ENCODE data around the gene LCA5L.
A peak's percentile ranks its signal among the peaks of the same experiment; 100 is the strongest.
"Not testable (repeated sequence)": the region's sequence is repeated elsewhere in the genome, so short reads cannot be mapped to it uniquely, and the experiment has no call there.

Gene LCA5L

DNA sequence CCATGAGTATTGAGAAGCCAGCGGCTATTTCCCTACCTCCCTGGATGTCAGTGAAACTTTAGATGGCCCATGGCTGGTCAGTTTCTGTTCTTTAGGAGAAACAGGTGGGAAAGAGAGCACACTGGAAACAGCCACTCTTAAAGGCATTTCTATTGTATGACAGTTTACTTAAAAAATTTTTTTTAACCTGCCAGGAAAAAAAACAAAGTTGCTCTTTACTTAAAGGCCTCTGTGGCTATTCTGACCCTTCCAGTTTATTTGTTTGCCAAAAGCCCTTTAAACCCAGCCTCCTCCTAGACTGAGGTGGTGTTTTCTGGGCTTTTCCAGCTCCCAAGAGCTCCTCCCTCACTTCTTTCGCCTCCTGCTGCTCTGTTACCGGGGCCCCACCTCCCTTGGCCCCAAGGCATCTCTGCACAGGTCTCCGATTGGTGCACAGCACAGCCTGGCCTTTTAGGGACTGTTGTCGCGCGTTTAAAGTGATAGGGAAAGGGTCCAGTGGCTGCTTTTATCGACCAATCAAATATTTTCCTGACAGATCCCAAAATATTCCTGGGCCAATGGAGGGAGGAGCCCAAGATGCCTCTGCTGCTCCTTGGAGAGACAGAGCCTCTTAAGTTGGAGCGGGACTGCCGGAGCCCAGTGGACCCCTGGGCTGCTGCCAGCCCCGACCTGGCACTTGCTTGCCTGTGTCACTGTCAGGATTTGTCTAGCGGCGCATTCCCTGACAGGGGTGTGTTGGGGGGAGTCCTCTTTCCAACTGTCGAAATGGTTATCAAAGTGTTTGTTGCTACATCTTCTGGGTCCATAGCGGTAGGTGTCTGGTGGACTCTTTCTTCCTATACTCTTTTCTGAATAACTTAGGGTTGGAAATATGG is 6.0 kb upstream of the LCA5L start, which contains the start of gene SH3BGR:
SH3BGR (plus strand) TSS at position 639 of the 875 bp plus-strand sequence; CDS start at position 766, 127 bp downstream.
- no peak for DNase-seq

- no peak for DNase-seq
These were observed 1.7 kb upstream of the LCA5L start for GRCh38 chr21:39447264-39447663.

DNA sequence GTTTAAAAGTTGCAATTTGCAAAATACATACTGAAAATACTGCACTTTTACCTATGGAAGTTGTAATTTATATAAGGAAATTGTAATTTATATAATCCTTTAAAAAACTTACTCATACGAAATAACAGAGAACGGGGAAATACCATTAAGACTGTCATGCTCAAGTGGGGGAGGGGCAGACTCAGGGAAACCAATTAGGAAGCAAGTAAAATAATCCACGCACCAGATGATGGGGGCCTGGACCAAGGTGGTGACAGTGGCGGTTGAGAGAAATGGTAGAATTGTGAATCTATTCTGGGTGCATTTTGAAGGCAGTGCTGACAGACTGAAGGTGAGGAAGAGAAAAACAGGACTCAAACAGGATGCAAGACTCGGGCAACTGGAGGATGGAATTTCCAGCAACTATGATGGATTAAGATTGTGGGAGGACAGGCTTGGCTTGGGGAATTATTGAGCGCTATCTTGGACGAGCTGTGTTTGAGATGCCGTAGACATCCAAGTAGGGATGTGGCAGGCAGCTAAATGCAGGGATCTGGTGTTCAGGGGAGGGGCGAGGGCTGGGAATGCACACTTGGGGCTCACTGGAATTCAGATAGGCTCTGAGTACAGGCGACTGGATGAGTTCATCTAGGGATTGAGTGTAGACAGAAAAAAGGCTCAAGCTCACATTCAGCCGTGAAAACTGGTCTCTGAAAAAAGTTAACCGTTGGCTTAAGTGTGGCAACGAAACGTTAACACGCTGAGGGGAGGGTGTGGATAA is 977 bp downstream of the LCA5L start:
- DNase-seq: no peak

- DNase-seq: peak; percentile 18
These were observed 3.8 kb downstream of the LCA5L start for GRCh38 chr21:39441502-39442475.

DNA sequence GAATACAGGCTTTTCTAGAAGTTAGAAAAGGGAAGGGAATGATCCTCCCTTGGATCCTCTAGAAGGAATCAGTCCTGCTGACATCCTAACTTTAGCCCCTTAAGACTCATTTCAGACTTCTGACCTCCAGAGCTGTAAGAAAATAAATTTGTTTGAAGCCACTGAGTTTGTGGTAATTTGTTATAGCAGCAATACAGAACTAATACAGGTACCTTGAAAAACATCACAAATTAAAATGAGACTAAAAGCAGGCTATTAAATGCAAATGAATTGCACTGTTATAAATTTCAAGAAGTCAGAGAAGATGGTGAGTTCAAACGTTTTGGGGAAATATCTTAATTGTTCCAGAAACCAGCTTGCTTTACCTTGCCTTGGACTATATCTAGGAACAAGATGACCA is 6.3 kb downstream of the LCA5L start:
- DNase-seq: no peak

DNA sequence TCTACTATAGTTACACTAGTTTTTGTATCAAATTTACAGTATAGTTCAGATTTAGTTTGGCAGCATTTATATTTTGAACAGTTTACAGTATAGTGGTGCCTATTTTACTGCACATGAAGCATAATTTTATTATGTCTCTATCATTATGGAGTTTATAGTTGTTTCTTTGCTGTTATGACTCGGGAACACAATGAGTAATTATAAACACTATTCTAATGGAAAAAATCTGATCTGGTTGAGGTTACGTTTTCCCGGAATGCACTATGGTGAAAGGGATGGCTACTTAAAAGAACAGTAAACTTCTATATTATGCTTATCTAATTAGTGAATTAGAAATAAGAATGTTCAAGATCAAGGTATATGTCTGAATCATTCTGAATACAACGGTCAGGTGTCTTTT is 10.6 kb downstream of the LCA5L start:
- no peak for DNase-seq

GRCh38 chr21:39430954-39431353 is 14.6 kb downstream of the LCA5L start:
- no peak for DNase-seq

- no peak for DNase-seq
These were observed 15.1 kb downstream of the LCA5L start for GRCh38 chr21:39430457-39430856.

- no peak for DNase-seq
These were observed 15.6 kb downstream of the LCA5L start for GRCh38 chr21:39430016-39430415.

- no peak for DNase-seq
These were observed 16.1 kb downstream of the LCA5L start for GRCh38 chr21:39429445-39429844.

DNA sequence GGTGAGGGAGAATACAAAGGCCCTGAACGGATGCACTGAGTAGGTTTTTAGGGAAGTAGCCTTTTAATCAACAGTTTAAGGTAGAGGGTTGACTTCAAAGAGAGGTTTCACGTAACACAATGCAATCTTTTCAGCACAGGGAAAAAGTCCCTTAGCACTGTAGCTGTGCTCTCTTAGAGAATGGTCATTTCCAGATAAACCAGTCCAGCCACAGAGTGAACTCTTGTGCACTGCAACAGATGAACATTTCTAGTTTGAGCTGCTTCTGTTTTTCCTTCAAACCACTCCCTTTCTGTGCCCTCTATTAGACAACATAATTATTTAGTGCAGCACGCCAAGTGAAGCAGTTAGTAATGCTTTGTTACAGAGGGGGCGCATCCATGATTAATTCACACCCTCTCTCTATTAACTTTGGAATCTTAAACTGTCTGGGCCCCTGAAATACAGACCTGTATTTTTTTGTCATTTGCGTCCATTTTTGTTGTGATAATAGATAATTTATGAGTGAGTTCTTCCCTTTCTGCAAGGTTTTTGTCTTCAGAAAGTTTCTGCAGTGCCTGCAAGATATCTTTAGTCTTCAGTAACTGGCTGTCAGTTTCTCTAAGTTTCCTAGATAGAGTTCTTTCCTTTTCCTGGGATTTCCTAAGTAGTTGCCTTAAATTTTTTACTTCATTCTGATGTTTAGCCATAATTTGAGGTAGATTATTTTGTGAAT is 22.9 kb downstream of the LCA5L start:
- DNase-seq: no peak

DNA sequence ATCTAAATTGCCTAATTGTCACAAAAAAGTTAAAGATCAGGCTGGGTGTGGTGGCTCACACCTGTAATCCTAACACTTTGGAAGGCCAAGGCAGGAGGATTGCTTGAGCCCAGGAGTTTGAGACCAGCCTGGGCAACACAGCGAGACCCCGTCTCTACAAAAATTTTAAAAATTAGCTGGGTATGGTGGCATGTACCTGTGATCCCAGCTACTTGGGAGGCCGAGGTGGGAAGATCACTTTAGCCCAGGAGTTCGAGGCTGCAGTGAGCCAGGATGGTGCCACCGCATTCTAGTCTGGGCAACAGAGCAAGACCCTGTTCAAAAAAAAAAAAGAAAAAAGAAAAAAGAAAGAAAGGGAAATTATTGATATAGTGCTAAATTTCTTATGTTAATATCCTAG is 26.4 kb downstream of the LCA5L start:
- not testable (repeated sequence) for DNase-seq

GRCh38 chr21:39406065-39406464 is 39.5 kb downstream of the LCA5L start:
- no peak for DNase-seq

- DNase-seq: no peak
These were observed 45.4 kb downstream of the LCA5L start for GRCh38 chr21:39400173-39400572.

DNA sequence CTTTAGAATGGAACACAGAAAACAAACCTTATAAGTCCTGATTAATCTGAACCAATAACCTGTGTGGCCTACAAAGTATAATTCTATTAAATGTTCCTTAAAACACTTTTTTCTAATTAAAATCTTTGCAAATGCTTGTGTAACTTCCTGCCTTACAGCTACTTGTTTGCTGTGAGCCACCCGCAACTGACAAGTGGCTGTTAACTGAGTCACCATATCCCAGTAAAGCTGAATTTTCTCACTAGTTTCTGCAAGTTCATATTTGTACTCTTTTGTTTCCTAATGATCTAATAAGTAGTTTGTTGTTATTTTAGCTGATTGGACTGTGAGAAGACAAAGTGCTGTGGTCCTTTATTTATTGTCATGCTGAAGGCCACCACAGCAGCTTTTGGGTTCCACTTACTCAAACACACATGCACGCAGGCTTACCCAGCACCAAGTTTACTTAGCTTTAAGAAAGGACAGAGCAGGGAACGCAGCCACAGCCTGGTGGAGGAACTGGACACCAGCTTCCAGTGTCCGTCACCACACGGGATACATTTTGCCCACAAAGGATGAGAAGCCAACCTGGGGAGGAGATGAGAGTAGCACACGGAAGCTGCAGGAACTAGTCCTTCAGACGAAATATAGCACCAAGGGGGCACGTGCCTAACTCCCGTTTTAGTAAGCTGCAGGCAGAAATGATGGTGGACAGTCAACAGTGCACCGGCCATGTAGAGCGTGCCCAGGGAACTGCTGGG is 47.8 kb downstream of the LCA5L start:
- DNase-seq: no peak

DNA sequence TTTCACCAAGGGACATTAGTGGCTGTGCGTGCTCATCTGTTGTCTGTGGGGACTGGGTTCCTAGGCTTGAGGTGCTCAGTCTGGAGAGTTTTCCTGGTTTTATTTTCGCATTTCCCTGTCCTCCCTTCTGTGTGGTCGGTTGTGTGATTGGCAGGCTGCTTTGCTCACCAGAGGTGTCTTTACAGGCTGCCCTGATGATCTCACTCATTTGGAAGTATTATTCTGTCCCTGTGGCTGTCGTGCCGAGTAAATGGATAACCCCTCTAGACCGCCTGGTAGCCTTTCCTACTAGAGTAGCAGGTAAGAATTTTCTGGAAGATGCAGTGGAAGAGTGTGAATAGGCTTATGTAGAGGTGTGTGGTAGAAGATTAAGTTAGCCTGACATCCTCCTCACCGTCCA is 52.6 kb downstream of the LCA5L start:
- no peak for DNase-seq

GRCh38 chr21:39390212-39390765 is 55.3 kb downstream of the LCA5L start:
- no peak for DNase-seq

DNA sequence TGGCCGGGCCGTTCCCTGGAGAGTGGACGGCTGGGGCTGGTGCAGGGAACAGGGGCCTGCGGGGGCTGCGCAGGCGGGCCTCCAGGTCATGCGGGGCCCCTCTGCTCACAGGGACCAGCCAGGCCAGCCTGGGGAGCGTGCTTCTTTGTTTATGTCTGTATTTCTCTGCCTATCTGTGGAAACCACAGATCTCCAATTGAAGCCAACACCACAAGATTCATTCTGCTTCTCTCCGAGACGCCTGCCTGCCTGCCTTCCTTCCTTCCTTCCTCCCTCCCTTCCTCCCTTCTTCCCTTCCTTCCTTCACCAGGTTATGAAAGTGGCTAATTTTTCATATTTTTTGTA is 56.8 kb downstream of the LCA5L start:
- no peak for DNase-seq

- DNase-seq: peak; percentile 91
These were observed 57.4 kb downstream of the LCA5L start for GRCh38 chr21:39388038-39388810.

GRCh38 chr21:39387461-39388037 is 58.0 kb downstream of the LCA5L start:
- DNase-seq: peak; percentile 96

Measured in NCI-H345 (cell line).